T-helper 17 cell (primary cell): Measurements from ENCODE around the gene LSR. TPM values are rescaled to one million over a fixed set of nuclear protein-coding genes. Genes with fewer than 3 reads are reported as not detected.

Experiments used
- ATAC-seq: fragments of 150-1000 bp; cut with Tn5 transposase; 2 replicates; pipeline ENCODE4 v1.10.0; 2021; ENCODE audit warnings: mild to moderate bottlenecking, moderate library complexity
- DNase-seq, 3 donors: peaks; one replicate each; pipeline versions ENCODE4 v3.0.0 to v3.0.0-alpha.2; 2020 to 2021
- H3K9me3 ChIP-seq: one replicate; pipeline ENCODE4 v1.7.0; 2013; ENCODE audit warnings: low read length, mild to moderate bottlenecking; ENCODE audit not compliant: control insufficient read depth, poor library complexity, severe bottlenecking
- H3K27ac Mint-ChIP-seq: one replicate; pipeline ENCODE4 v1.8.0; 2022; ENCODE audit warnings: mild to moderate bottlenecking, moderate library complexity, mixed read lengths
- H3K27me3 Mint-ChIP-seq: one replicate; pipeline ENCODE4 v1.8.0; 2022; ENCODE audit warnings: mixed read lengths
- H3K36me3 Mint-ChIP-seq: one replicate; pipeline ENCODE4 v1.8.0; 2022; ENCODE audit warnings: low read depth, mixed read lengths
- H3K4me1 Mint-ChIP-seq: one replicate; pipeline ENCODE4 v1.8.0; 2022; ENCODE audit warnings: mild to moderate bottlenecking, mixed read lengths
- H3K4me3 Mint-ChIP-seq: one replicate; pipeline ENCODE4 v1.8.0; 2022; ENCODE audit warnings: mild to moderate bottlenecking, moderate library complexity, mixed read lengths
- total RNA-seq, 4 donors: library from RNA in 2 of 4; stranded (reverse) in 2 of 4; gene quantifications; one replicate each; pipeline ENCODE4 v1.2.3 and lab custom pipeline; 2022 to 2026

Gene LSR
- total RNA-seq, 2 donors from 2014 or later: 42.6 to 44.5 TPM

- peak overlapping the region; percentile 91 for H3K4me3 Mint-ChIP-seq
- H3K4me1 Mint-ChIP-seq: peaks cover 28% of the 10 kb centered on the region
- no peaks in the 10 kb centered on the region for H3K9me3 ChIP-seq
- DNase-seq: no peak
- ATAC-seq: no peak
- peaks cover 3% of the 10 kb centered on the region for H3K36me3 Mint-ChIP-seq
- peak overlapping the region; percentile 93 for H3K27ac Mint-ChIP-seq
- no peaks in the 10 kb centered on the region for H3K27me3 Mint-ChIP-seq
Observed at GRCh38 chr19:35246466-35247092, 2.2 kb upstream of the LSR start.

- peaks cover 3% of the 10 kb centered on the region for H3K36me3 Mint-ChIP-seq
- DNase-seq (peak; percentile 39 to 48 (median 43)), ATAC-seq (peak; percentile 61)
- H3K9me3 ChIP-seq: no peaks in the 10 kb centered on the region
- peaks cover 32% of the 10 kb centered on the region for H3K4me1 Mint-ChIP-seq
- peak overlapping the region; percentile 91 for H3K4me3 Mint-ChIP-seq
- H3K27me3 Mint-ChIP-seq: no peaks in the 10 kb centered on the region
- peak overlapping the region; percentile 93 for H3K27ac Mint-ChIP-seq
Observed at GRCh38 chr19:35247526-35248309, 1.1 kb upstream of the LSR start.

GRCh38 chr19:35249146-35249847 is 495 bp downstream of the LSR start:
- no peak for ATAC-seq
- H3K4me1 Mint-ChIP-seq: peaks cover 35% of the 10 kb centered on the region
- peaks cover 2% of the 10 kb centered on the region for H3K36me3 Mint-ChIP-seq

GRCh38 chr19:35249848-35250711 is 1.3 kb downstream of the LSR start:
- DNase-seq: no peak
- Mint-ChIP-seq H3K27ac (peak overlapping the region; percentile 6), H3K4me1 (peaks cover 37% of the 10 kb centered on the region), H3K4me3 (peak overlapping the region; percentile 91), H3K36me3 (peaks cover 2% of the 10 kb centered on the region), H3K27me3 (no peaks in the 10 kb centered on the region)
- no peaks in the 10 kb centered on the region for H3K9me3 ChIP-seq
- ATAC-seq: no peak

More at GRCh38 chr19:35249146-35249847, 495 bp downstream of the LSR start:
- H3K27ac Mint-ChIP-seq: peak overlapping the region; percentile 93
- H3K4me3 Mint-ChIP-seq: peak overlapping the region; percentile 91
- H3K27me3 Mint-ChIP-seq: no peaks in the 10 kb centered on the region
- no peak for DNase-seq
- no peaks in the 10 kb centered on the region for H3K9me3 ChIP-seq

GRCh38 chr19:35251456-35251855 is 2.7 kb downstream of the LSR start:
- no peak overlapping the region for H3K4me3 Mint-ChIP-seq

GRCh38 chr19:35253316-35254286 is 4.8 kb downstream of the LSR start:
- H3K27ac Mint-ChIP-seq: no peak overlapping the region
- no peak overlapping the region for H3K4me3 Mint-ChIP-seq
- no peaks in the 10 kb centered on the region for H3K27me3 Mint-ChIP-seq
- no peaks in the 10 kb centered on the region for H3K9me3 ChIP-seq
- DNase-seq (no peak), ATAC-seq (no peak)
- H3K4me1 Mint-ChIP-seq: peaks cover 47% of the 10 kb centered on the region
- H3K36me3 Mint-ChIP-seq: peaks cover 2% of the 10 kb centered on the region

More at GRCh38 chr19:35251456-35251855, 2.7 kb downstream of the LSR start:
- Mint-ChIP-seq H3K27ac (no peak overlapping the region), H3K4me1 (peaks cover 42% of the 10 kb centered on the region), H3K36me3 (peaks cover 2% of the 10 kb centered on the region), H3K27me3 (no peaks in the 10 kb centered on the region)
- H3K9me3 ChIP-seq: no peaks in the 10 kb centered on the region
- DNase-seq (no peak), ATAC-seq (no peak)

GRCh38 chr19:35254341-35255297 is 5.8 kb downstream of the LSR start:
- Mint-ChIP-seq H3K27me3 (no peaks in the 10 kb centered on the region), H3K27ac (no peak overlapping the region), H3K4me1 (peaks cover 40% of the 10 kb centered on the region), H3K36me3 (peaks cover under 1% of the 10 kb centered on the region), H3K4me3 (no peak overlapping the region)
- no peaks in the 10 kb centered on the region for H3K9me3 ChIP-seq
- DNase-seq (no peak), ATAC-seq (no peak)

GRCh38 chr19:35256566-35256965 is 7.8 kb downstream of the LSR start:
- Mint-ChIP-seq H3K27me3 (no peaks in the 10 kb centered on the region), H3K4me3 (no peak overlapping the region), H3K36me3 (no peaks in the 10 kb centered on the region), H3K4me1 (peaks cover 25% of the 10 kb centered on the region), H3K27ac (peak overlapping the region; percentile 53)
- no peaks in the 10 kb centered on the region for H3K9me3 ChIP-seq
- ATAC-seq (no peak), DNase-seq (no peak)

- DNase-seq (no peak), ATAC-seq (no peak)
- no peaks in the 10 kb centered on the region for H3K36me3 Mint-ChIP-seq
- H3K27me3 Mint-ChIP-seq: no peaks in the 10 kb centered on the region
- no peaks in the 10 kb centered on the region for H3K9me3 ChIP-seq
- no peak overlapping the region for H3K4me3 Mint-ChIP-seq
- peaks cover 24% of the 10 kb centered on the region for H3K4me1 Mint-ChIP-seq
- peak overlapping the region; percentile 53 for H3K27ac Mint-ChIP-seq
Observed at GRCh38 chr19:35257113-35257461, 8.3 kb downstream of the LSR start.

- Mint-ChIP-seq H3K4me3 (no peak overlapping the region), H3K4me1 (peaks cover 18% of the 10 kb centered on the region), H3K27ac (no peak overlapping the region), H3K27me3 (no peaks in the 10 kb centered on the region), H3K36me3 (no peaks in the 10 kb centered on the region)
- DNase-seq (peak in 1 of 3 donors; percentile 2), ATAC-seq (no peak)
- no peaks in the 10 kb centered on the region for H3K9me3 ChIP-seq
Observed at GRCh38 chr19:35260694-35261304, 12.0 kb downstream of the LSR start.
